Erythroblast (primary cell): ENCODE data around the gene GNB1L.

Experiments
- GATA1 ChIP-seq: IDR thresholded peaks from 2 replicates; pipeline ENCODE4 v1.6.1; 2011; ENCODE audit warnings: low read depth, mild to moderate bottlenecking, control low read depth, low read length, moderate library complexity
- POLR2A ChIP-seq: IDR thresholded peaks from 2 replicates; pipeline ENCODE4 v1.6.1; 2011; ENCODE audit warnings: mild to moderate bottlenecking, low read length

GRCh38 chr22:19746726-19747125, 107.9 kb downstream of the GNB1L start:
- TF ChIP-seq POLR2A, result no peak
- TF ChIP-seq GATA1, result no peak
